ENCODE results near the gene TRIM32. TPM values are rescaled to one million over a fixed set of nuclear protein-coding genes. Genes with fewer than 3 reads are reported as not detected.

Gene TRIM32
- total RNA-seq, 1 donor from 2014 or later = 17.3 TPM

- Histone ChIP-seq H3K4me3 (no peak overlapping the region), H3K36me3 (no peaks in the 10 kb centered on the region), H3K4me1 (no peaks in the 10 kb centered on the region), H3K27me3 (ENCODE audit: low read depth) (no peaks in the 10 kb centered on the region), H3K9me3 (no peaks in the 10 kb centered on the region), H3K27ac (no peak overlapping the region)
- no peak for DNase-seq
- ATAC-seq = no peak
- TF ChIP-seq, protein P1, sequence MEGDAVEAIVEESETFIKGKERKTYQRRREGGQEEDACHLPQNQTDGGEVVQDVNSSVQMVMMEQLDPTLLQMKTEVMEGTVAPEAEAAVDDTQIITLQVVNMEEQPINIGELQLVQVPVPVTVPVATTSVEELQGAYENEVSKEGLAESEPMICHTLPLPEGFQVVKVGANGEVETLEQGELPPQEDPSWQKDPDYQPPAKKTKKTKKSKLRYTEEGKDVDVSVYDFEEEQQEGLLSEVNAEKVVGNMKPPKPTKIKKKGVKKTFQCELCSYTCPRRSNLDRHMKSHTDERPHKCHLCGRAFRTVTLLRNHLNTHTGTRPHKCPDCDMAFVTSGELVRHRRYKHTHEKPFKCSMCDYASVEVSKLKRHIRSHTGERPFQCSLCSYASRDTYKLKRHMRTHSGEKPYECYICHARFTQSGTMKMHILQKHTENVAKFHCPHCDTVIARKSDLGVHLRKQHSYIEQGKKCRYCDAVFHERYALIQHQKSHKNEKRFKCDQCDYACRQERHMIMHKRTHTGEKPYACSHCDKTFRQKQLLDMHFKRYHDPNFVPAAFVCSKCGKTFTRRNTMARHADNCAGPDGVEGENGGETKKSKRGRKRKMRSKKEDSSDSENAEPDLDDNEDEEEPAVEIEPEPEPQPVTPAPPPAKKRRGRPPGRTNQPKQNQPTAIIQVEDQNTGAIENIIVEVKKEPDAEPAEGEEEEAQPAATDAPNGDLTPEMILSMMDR (IDR thresholded peaks at IDR 0.05) = no peak
- intact Hi-C loops (cut with DNase I) = no loop called here
Observed at GRCh38 chr9:116712781-116713180, 25.7 kb downstream of the TRIM32 start.

DNA sequence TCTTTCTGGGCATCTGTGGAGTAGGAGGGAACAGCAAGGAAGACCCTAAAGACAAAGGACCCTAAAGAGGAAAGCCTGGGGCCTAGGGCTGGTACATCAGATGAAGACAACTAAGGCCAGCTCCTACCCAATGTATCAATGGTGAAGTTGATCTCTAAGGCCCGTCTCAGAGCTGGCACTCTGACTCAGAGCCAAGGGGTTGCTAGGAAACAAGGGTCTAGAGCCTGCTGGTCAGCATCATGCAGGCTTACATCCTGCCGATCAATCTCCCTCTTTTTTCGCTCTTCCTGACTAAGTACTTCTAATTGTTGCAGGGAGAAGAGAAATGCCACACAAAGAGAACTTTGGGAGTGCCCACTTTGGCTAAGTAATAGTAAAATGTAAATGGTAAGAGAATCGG is 26.2 kb downstream of the TRIM32 start:
- intact Hi-C loops (cut with DNase I) = no loop called here
- DNase-seq = no peak
- no peak overlapping the region for H3K4me3 ChIP-seq

GRCh38 chr9:116715751-116716150 is 28.6 kb downstream of the TRIM32 start:
- DNase-seq (no peak), ATAC-seq (no peak)
- Histone ChIP-seq H3K27me3 (ENCODE audit: low read depth) (no peaks in the 10 kb centered on the region), H3K36me3 (no peaks in the 10 kb centered on the region), H3K27ac (no peak overlapping the region), H3K4me3 (no peak overlapping the region), H3K9me3 (no peaks in the 10 kb centered on the region), H3K4me1 (no peaks in the 10 kb centered on the region)
- intact Hi-C loops (cut with DNase I) = no loop called here
- TF ChIP-seq, protein P1 (IDR thresholded peaks at IDR 0.05) = no peak

More for the DNA sequence above, 26.2 kb downstream of the TRIM32 start:
- Histone ChIP-seq H3K27me3 (ENCODE audit: low read depth) (no peaks in the 10 kb centered on the region), H3K4me1 (no peaks in the 10 kb centered on the region), H3K36me3 (no peaks in the 10 kb centered on the region), H3K9me3 (no peaks in the 10 kb centered on the region), H3K27ac (no peak overlapping the region)
- TF ChIP-seq, protein P1 (IDR thresholded peaks at IDR 0.05) = no peak
- ATAC-seq = no peak

DNA sequence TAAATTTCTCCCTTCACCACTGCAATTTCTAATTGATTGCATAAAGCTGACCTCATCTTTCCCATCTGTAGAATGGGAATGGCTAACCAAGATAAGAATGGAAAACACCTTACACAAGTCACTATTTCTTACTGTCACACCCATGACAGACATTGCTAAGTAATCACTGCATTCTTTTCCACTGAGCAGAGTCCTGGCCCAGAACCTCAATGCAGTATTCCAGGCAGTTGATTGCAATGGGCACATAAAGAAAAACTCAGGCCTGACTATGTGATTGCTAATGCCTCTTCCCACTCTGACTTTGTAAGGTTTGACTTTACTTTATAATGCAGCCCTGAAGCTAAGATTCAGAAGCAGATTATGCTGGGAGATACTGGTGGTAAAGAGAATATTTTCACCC is 29.3 kb downstream of the TRIM32 start:
- no peak overlapping the region for H3K27ac ChIP-seq
- ATAC-seq (no peak), DNase-seq (no peak)
- no peaks in the 10 kb centered on the region for H3K27me3 ChIP-seq (ENCODE audit: low read depth)
- intact Hi-C loops (cut with DNase I) = no loop called here
- H3K9me3 ChIP-seq = no peaks in the 10 kb centered on the region
- no peaks in the 10 kb centered on the region for H3K36me3 ChIP-seq
- TF ChIP-seq, protein P1 (IDR thresholded peaks at IDR 0.05) = no peak
- H3K4me3 ChIP-seq = no peak overlapping the region
- no peaks in the 10 kb centered on the region for H3K4me1 ChIP-seq

- Histone ChIP-seq H3K36me3 (no peaks in the 10 kb centered on the region), H3K4me1 (no peaks in the 10 kb centered on the region), H3K4me3 (no peak overlapping the region), H3K9me3 (no peaks in the 10 kb centered on the region), H3K27me3 (ENCODE audit: low read depth) (no peaks in the 10 kb centered on the region), H3K27ac (no peak overlapping the region)
- no peak for DNase-seq
- no peak for ATAC-seq
- TF ChIP-seq, protein P1 (IDR thresholded peaks at IDR 0.05) = no peak
- intact Hi-C loops (cut with DNase I) = no loop called here
Observed at GRCh38 chr9:116717150-116717549, 30.0 kb downstream of the TRIM32 start.

DNA sequence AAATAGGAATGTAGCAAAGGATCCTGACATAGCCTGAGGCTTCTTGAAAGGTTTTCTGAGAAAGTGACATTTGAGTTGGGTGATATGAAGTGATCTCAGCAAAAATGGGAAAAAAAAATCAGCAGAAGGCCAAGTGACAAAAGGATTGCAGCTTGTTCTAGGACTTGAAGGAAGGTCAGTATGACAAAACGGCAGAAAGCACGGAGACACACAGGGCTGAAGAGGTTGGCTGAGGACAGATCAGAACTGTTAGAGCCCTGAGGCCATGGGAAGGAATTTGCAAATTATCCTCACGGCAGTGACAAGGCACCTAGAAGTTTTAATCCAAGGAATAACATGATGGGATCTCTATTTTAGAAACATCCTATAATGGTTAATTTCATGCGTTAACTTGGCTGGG is 31.0 kb downstream of the TRIM32 start:
- Histone ChIP-seq H3K4me3 (no peak overlapping the region), H3K4me1 (no peaks in the 10 kb centered on the region), H3K27ac (no peak overlapping the region), H3K27me3 (ENCODE audit: low read depth) (no peaks in the 10 kb centered on the region), H3K36me3 (no peaks in the 10 kb centered on the region), H3K9me3 (no peaks in the 10 kb centered on the region)
- intact Hi-C loops (cut with DNase I) = no loop called here
- TF ChIP-seq, protein P1 (IDR thresholded peaks at IDR 0.05) = no peak
- ATAC-seq (no peak), DNase-seq (no peak)

Data from lower lobe of right lung (tissue), 2 donors.